Neural progenitor cell (in vitro differentiated cells): Measurements from ENCODE around the gene TPM3.

Source experiments
- CTCF ChIP-seq: fragments of 200-600 bp; sonication (generic); IDR thresholded peaks from 2 replicates; pipeline ENCODE4 v1.5.1; 2017; ENCODE audit warnings: antibody characterized with exemption, mild to moderate bottlenecking
- EZH2 ChIP-seq: fragments of 200-600 bp; sonication (generic); IDR thresholded peaks from 2 replicates; pipeline ENCODE4 v1.6.1; 2017; ENCODE audit warnings: antibody characterized with exemption, mild to moderate bottlenecking, moderate library complexity
- EZH2phosphoT487 ChIP-seq: fragments of 200-600 bp; sonication (generic); IDR thresholded peaks from 2 replicates; pipeline ENCODE4 v1.6.1; 2017; ENCODE audit warnings: antibody characterized with exemption

DNA sequence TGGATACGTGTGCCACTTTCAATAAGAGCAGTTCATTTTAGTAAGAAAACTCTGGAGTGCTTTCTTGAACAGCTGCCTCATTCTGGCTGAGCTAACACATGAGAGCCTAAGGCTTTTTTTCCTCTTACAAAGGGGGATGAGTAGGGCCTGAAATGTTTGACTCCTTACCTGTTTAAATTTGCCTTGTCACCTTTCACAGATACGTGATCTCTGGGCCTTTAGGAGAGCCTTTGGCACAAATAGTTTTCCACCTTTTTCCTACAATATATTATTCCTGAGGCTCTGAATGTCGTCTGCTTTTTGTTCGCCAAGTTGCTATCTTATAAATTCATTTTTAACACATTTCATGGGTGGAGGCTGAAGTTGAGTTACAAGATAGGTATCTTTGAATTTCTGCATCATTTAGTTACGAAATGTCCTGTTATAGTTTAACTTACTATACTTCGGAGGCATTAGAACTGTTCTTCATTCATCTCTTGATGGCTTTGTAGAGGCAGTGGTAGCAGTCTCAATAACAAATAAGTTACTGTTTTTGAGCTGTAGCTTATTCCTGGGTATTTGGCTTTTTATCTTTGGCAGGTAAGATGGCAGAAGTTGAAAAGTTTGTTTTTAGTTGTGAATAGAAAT is 46.1 kb upstream of the TPM3 start:
- no peak for TF ChIP-seq CTCF
- no peak for TF ChIP-seq EZH2phosphoT487
- no peak for TF ChIP-seq EZH2
